Progenitor cell of endocrine pancreas (in vitro differentiated cells): ENCODE data around the gene MEOX1. TPM values are rescaled to one million over a fixed set of nuclear protein-coding genes. Genes with fewer than 3 reads are reported as not detected.

Source experiments
- DNase-seq: peaks from one replicate; pipeline ENCODE4 v3.0.0; 2021; ENCODE audit warnings: low spot score; ENCODE audit not compliant: unreplicated experiment
- H3K27ac Mint-ChIP-seq: 2 replicates; pipeline ENCODE4 v1.8.0; 2021; ENCODE audit warnings: mild to moderate bottlenecking, moderate library complexity, mixed read lengths
- H3K27me3 Mint-ChIP-seq: 2 replicates; pipeline ENCODE4 v1.8.0; 2021; ENCODE audit warnings: mixed read lengths
- H3K36me3 Mint-ChIP-seq: 2 replicates; pipeline ENCODE4 v1.8.0; 2022; ENCODE audit warnings: mixed read lengths; ENCODE audit not compliant: insufficient read depth
- H3K4me1 Mint-ChIP-seq: 2 replicates; pipeline ENCODE4 v1.8.0; 2021; ENCODE audit warnings: low read depth, mixed read lengths
- H3K4me3 Mint-ChIP-seq: 2 replicates; pipeline ENCODE4 v1.8.0; 2021; ENCODE audit warnings: low read depth, mild to moderate bottlenecking, moderate library complexity, mixed read lengths
- H3K9me3 Mint-ChIP-seq: 2 replicates; pipeline ENCODE4 v1.8.0; 2021; ENCODE audit warnings: low read depth, mixed read lengths
- CTCF ChIP-seq: fragments of 200-600 bp; sonication (generic); IDR thresholded peaks from one replicate; pipeline ENCODE4 v1.5.0; 2021; ENCODE audit warnings: antibody characterized with exemption, mild to moderate bottlenecking; ENCODE audit not compliant: unreplicated experiment
- total RNA-seq: library from RNA; stranded (reverse); gene quantifications from 2 replicates; pipeline ENCODE4 v1.2.1, GENCODE V29; 2021

MEOX1 gene
- total RNA-seq, 1 donor from 2014 or later = 1.2 TPM

DNA sequence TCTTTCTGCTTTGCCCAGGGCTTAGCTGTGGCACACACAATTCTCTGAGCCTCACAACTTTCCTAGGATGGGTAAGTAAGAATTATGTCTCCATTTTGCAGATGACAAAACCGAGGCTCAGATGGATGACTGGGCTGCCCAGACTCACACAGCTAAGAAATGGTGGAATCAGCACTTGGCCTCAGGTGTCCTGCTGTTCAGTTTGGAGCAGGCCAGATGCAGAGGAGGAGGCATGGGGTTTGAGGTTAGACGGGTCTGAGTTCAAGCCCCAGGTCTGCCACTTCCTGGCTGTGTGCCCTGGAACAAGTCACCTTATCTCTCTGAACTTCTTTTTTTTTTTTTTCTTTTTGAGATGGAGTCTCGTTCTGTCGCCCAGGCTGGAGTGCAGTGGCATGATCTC lies 1.7 kb upstream of the MEOX1 start:
- Mint-ChIP-seq H3K27me3 (peaks cover 8% of the 10 kb centered on the region), H3K27ac (no peak overlapping the region), H3K4me1 (peaks cover 24% of the 10 kb centered on the region), H3K36me3 (no peaks in the 10 kb centered on the region), H3K4me3 (no peak overlapping the region), H3K9me3 (no peaks in the 10 kb centered on the region)
- DNase-seq = no peak
- no peak for TF ChIP-seq CTCF

DNA sequence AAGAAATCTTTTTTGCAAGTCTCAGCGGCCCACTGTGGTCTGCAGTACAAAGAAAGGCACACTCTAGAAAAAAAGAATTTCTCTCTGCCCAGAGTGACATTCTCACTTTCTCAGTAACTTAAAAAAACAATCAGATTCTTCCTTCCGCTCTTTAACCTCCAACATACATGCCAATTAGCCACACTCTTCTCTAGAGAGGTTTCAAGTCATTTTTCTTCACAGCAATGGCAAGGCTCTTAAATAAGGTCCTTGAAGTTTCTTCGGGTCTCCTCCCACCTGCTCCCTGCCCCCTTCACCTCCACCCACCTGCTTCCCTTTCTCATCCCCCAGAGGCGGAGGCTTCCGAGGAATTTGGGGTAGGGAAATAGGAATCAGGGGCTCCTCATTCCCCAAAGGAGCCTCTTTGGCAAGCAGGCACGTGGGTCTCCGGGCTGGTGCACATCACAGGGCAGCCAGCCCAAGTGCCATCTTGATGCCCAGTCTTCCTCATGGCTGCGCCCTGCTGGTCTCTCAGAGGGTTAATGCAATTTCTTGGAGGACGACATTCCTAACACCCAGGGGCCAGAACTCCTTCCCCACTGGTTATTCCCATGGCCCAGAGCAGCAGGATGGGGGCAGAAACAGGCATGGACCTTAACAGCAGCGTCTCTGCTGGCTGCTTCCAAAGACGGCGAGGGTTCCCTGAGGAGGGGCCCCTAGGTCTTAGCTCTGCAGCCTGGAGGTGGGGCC lies 855 bp upstream of the MEOX1 start:
- H3K9me3 Mint-ChIP-seq = no peaks in the 10 kb centered on the region
- peaks cover 8% of the 10 kb centered on the region for H3K27me3 Mint-ChIP-seq
- peak overlapping the region; percentile 29 for H3K27ac Mint-ChIP-seq
- peaks cover 21% of the 10 kb centered on the region for H3K4me1 Mint-ChIP-seq
- H3K36me3 Mint-ChIP-seq = no peaks in the 10 kb centered on the region
- no peak for TF ChIP-seq CTCF
- no peak overlapping the region for H3K4me3 Mint-ChIP-seq
- no peak for DNase-seq

DNA sequence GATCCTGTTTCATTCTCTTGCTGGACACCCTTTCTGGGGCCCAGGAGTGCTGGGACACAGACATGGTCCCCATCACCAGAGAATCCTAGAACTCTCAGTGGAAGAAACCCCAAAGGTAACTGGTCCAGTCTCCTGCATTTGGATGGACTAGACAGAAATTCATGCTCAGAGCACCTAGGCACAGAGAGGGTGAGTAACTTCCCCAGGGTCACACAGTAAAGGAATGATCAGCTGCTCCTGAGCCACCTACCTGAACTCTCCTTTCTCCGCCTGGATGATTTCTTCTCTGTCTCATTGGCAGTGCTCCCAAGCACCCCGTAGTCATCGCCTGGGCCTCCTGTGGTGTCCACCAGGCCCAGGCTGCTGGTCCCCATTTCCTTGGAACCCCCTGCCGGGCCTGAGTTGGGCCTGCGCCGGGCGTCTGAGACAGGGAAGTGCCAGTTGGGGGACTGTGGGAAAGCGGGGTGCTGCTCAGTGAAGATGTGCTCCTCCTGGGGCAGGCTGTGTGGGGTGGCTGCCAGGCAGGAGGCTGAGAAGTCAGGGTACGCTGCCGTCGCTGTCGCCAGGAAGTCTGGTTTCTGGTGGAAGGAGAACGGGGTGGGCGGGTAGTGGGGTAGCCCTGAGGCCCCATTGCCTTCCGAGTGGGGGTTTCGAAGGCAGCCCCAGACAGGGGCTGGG lies 767 bp downstream of the MEOX1 start:
- peaks cover 27% of the 10 kb centered on the region for H3K4me1 Mint-ChIP-seq
- no peaks in the 10 kb centered on the region for H3K9me3 Mint-ChIP-seq
- no peak for DNase-seq
- no peak for TF ChIP-seq CTCF
- no peak overlapping the region for H3K27ac Mint-ChIP-seq
- H3K27me3 Mint-ChIP-seq = peaks cover 8% of the 10 kb centered on the region
- H3K4me3 Mint-ChIP-seq = no peak overlapping the region
- H3K36me3 Mint-ChIP-seq = no peaks in the 10 kb centered on the region

- H3K9me3 Mint-ChIP-seq = no peaks in the 10 kb centered on the region
- no peak overlapping the region for H3K4me3 Mint-ChIP-seq
- no peak for TF ChIP-seq CTCF
- H3K27ac Mint-ChIP-seq = no peak overlapping the region
- H3K4me1 Mint-ChIP-seq = peaks cover 21% of the 10 kb centered on the region
- no peak for DNase-seq
- H3K36me3 Mint-ChIP-seq = no peaks in the 10 kb centered on the region
- H3K27me3 Mint-ChIP-seq = peaks cover 8% of the 10 kb centered on the region
Measured at GRCh38 chr17:43659823-43660617, 1.7 kb downstream of the MEOX1 start.

- no peak for DNase-seq
- peaks cover 21% of the 10 kb centered on the region for H3K4me1 Mint-ChIP-seq
- TF ChIP-seq CTCF = no peak
- H3K27ac Mint-ChIP-seq = no peak overlapping the region
- no peak overlapping the region for H3K4me3 Mint-ChIP-seq
- peaks cover 8% of the 10 kb centered on the region for H3K27me3 Mint-ChIP-seq
- H3K9me3 Mint-ChIP-seq = no peaks in the 10 kb centered on the region
- no peaks in the 10 kb centered on the region for H3K36me3 Mint-ChIP-seq
Measured at GRCh38 chr17:43658900-43659299, 2.8 kb downstream of the MEOX1 start.
